Measurements from ENCODE around the gene DRAM1.

DNA sequence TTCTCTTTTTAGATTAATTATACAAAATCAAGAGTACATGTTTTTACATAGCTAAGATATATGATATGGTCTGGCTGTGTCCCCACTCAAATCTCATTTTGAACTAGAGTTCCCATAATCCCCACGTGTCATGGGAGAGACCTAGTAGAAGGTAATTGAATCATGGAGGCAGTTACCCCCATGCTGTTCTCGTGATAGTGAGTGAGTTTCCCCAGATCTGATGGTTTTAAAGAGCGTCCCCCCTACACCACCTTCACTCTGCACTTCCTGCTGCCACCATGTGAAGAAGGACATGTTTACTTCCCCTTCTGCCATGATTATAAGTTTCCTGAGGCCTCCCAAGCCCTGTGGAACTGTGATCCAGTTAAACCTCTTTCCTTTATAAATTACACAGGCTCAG lies 21.4 kb upstream of the DRAM1 start:
- TF ChIP-seq, protein P1, sequence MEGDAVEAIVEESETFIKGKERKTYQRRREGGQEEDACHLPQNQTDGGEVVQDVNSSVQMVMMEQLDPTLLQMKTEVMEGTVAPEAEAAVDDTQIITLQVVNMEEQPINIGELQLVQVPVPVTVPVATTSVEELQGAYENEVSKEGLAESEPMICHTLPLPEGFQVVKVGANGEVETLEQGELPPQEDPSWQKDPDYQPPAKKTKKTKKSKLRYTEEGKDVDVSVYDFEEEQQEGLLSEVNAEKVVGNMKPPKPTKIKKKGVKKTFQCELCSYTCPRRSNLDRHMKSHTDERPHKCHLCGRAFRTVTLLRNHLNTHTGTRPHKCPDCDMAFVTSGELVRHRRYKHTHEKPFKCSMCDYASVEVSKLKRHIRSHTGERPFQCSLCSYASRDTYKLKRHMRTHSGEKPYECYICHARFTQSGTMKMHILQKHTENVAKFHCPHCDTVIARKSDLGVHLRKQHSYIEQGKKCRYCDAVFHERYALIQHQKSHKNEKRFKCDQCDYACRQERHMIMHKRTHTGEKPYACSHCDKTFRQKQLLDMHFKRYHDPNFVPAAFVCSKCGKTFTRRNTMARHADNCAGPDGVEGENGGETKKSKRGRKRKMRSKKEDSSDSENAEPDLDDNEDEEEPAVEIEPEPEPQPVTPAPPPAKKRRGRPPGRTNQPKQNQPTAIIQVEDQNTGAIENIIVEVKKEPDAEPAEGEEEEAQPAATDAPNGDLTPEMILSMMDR (IDR thresholded peaks at IDR 0.05; ENCODE audit: insufficient read depth, low read length) = no peak
- TF ChIP-seq REST (IDR thresholded peaks at IDR 0.05; ENCODE audit: insufficient replicate concordance, low read depth) (no peak), POLR2AphosphoS5 (IDR thresholded peaks at IDR 0.05; ENCODE audit: low read depth) (peak; percentile 59; the same call in 1 of the 2 replicates), GABPA (IDR thresholded peaks at IDR 0.05; ENCODE audit: low read depth) (no peak), SPI1 (IDR thresholded peaks at IDR 0.05; ENCODE audit: borderline replicate concordance, low read depth) (peak; percentile 66; the same call in 1 of the 2 replicates)

Data from HL-60 (cell line).